ENCODE data around the gene AOAH. TPM values are rescaled to one million over a fixed set of nuclear protein-coding genes. Genes with fewer than 3 reads are reported as not detected.

The AOAH gene
- total and polyA plus RNA-seq, 12 donors: 3.4 to 52.0 (median 13.6) TPM

DNA sequence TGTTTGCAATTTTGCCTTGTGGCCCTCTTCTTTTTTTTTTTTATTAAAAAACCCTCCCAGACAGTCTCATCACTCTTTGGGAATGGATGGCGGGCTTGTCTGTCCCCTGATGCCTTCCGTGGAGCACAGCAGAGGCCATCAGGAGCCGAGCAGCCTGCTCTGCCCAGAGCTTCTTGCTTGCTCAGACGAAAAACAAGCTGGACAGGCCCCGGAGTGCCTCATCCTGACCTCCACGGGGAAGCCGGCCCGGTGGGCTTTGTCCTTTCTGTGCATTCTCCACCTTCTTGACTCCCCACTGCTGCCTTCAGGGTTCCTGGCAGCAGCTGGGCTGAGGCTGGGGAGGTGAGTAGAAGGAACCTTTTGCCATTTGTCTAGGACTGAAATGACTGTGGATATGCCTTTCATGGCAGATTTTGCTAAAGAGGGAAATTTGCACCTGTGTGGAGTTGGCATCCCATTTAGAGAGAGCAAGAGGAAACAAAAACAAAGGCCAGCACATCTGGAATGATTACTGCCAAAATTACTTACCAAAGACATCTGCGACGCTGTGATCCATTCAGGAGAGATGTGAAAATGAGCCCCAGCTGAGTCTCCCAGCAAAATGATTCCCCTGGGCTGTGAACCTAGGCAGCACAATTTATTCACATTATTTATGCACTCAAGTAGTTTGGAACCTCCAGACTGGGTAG, 108.3 kb downstream of the AOAH start:
- H3K36me3 ChIP-seq (replicated peaks in 1 of 2): no peaks in the 10 kb centered on the region
- 66 to 92% (median 78%) methylated on average over 6 to 10 of the region's 10 CpGs for WGBS, 4 donors

GRCh38 chr7:36614959-36615358, 109.3 kb downstream of the AOAH start:
- Histone ChIP-seq H3K36me3 (replicated peaks in 1 of 2) (no peaks in the 10 kb centered on the region), H3K9me3 (replicated peaks in 1 of 3) (peaks cover 0 to 7% (median 0%) of the 10 kb centered on the region in 3 donors), H3K4me1 (replicated peaks in 1 of 2) (no peaks in the 10 kb centered on the region), H3K27ac (no peak overlapping the region), H3K4me3 (no peak overlapping the region), H3K27me3 (no peaks in the 10 kb centered on the region)
- intact Hi-C loops (cut with DNase I): no loop called here
- TF ChIP-seq, protein P1, sequence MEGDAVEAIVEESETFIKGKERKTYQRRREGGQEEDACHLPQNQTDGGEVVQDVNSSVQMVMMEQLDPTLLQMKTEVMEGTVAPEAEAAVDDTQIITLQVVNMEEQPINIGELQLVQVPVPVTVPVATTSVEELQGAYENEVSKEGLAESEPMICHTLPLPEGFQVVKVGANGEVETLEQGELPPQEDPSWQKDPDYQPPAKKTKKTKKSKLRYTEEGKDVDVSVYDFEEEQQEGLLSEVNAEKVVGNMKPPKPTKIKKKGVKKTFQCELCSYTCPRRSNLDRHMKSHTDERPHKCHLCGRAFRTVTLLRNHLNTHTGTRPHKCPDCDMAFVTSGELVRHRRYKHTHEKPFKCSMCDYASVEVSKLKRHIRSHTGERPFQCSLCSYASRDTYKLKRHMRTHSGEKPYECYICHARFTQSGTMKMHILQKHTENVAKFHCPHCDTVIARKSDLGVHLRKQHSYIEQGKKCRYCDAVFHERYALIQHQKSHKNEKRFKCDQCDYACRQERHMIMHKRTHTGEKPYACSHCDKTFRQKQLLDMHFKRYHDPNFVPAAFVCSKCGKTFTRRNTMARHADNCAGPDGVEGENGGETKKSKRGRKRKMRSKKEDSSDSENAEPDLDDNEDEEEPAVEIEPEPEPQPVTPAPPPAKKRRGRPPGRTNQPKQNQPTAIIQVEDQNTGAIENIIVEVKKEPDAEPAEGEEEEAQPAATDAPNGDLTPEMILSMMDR (IDR thresholded peaks at IDR 0.05): no peak
- TF ChIP-seq POLR2A (IDR thresholded peaks at IDR 0.05): no peak
- 64 to 81% (median 72%) methylated on average over 2 of the region's 2 CpGs for WGBS, 4 donors
- DNase-seq: no peak

More for the DNA sequence above, 108.3 kb downstream of the AOAH start:
- Histone ChIP-seq H3K27me3 (no peaks in the 10 kb centered on the region), H3K4me3 (no peak overlapping the region), H3K9me3 (replicated peaks in 1 of 3) (peaks cover 0 to 7% (median 0%) of the 10 kb centered on the region in 3 donors), H3K27ac (no peak overlapping the region), H3K4me1 (replicated peaks in 1 of 2) (no peaks in the 10 kb centered on the region)
- TF ChIP-seq, protein P1 (IDR thresholded peaks at IDR 0.05): no peak
- no peak for TF ChIP-seq POLR2A (IDR thresholded peaks at IDR 0.05)
- no peak for DNase-seq
- intact Hi-C loops (cut with DNase I): no loop called here

GRCh38 chr7:36613031-36613614, 111.2 kb downstream of the AOAH start:
- Histone ChIP-seq H3K27me3 (no peaks in the 10 kb centered on the region), H3K9me3 (replicated peaks in 1 of 3) (peaks cover 0 to 7% (median 0%) of the 10 kb centered on the region in 3 donors), H3K36me3 (replicated peaks in 1 of 2) (no peaks in the 10 kb centered on the region), H3K4me1 (replicated peaks in 1 of 2) (no peaks in the 10 kb centered on the region), H3K4me3 (no peak overlapping the region), H3K27ac (no peak overlapping the region)
- intact Hi-C loops (cut with DNase I): no loop called here
- no peak for DNase-seq
- TF ChIP-seq, protein P1 (IDR thresholded peaks at IDR 0.05): no peak
- TF ChIP-seq POLR2A (IDR thresholded peaks at IDR 0.05): no peak
- WGBS, 4 donors: 58 to 59% (median 58%) methylated on average over 4 of the region's 4 CpGs

DNA sequence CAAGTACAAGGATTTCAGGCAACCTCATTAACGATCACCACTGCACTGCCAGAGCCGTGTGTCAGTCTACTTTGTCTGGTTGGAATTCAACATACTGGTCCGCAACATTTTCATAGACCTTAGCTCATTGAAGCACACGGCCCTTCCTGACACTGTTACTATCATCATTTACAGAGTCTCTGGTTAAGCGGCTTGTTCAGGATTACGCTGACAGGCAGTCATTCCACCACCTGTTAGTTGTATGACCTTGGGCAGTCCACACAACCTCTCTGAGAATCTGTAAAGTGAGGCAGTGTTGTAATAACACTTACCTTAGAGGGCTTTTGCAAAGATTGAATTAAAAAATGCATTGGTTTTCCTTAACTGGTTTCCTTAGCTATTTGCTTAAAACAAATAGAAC, 112.6 kb downstream of the AOAH start:
- no peak overlapping the region for H3K4me3 ChIP-seq
- intact Hi-C loops (cut with DNase I): no loop called here
- WGBS, 4 donors: 70 to 89% (median 82%) methylated on average over 6 of the region's 6 CpGs
- TF ChIP-seq POLR2A (IDR thresholded peaks at IDR 0.05): no peak
- TF ChIP-seq, protein P1 (IDR thresholded peaks at IDR 0.05): no peak
- H3K9me3 ChIP-seq (replicated peaks in 1 of 3): peaks cover 0 to 7% (median 0%) of the 10 kb centered on the region in 3 donors
- H3K27me3 ChIP-seq: no peaks in the 10 kb centered on the region
- DNase-seq: no peak
- no peak overlapping the region for H3K27ac ChIP-seq
- no peaks in the 10 kb centered on the region for H3K36me3 ChIP-seq (replicated peaks in 1 of 2)
- no peaks in the 10 kb centered on the region for H3K4me1 ChIP-seq (replicated peaks in 1 of 2)

Data from adrenal gland (tissue), 12 donors.